ENCODE measurements around the gene MORN5.

GRCh38 chr9:122121391-122121790 lies 38.3 kb upstream of the MORN5 start:
- no peak for TF ChIP-seq CTCF (IDR thresholded peaks at IDR 0.05)
- no peak for TF ChIP-seq POLR2A (IDR thresholded peaks at IDR 0.05)
- no peak for TF ChIP-seq EP300 (IDR thresholded peaks at IDR 0.05)

Data from tibial nerve (tissue), 4 donors.